CD4-positive, alpha-beta memory T cell (primary cell): ENCODE results near the gene IST1. TPM values are rescaled to one million over a fixed set of nuclear protein-coding genes. Genes with fewer than 3 reads are reported as not detected.
A peak's percentile ranks its signal among the peaks of the same experiment; 100 is the strongest.

Experiments used
- CTCF ChIA-PET: fragments of 350-600 bp; sonication (Branson Sonifier 250); formaldehyde crosslinking; loops from one replicate; lab custom pipeline; 2021; ENCODE audit warnings: inconsistent platforms; ENCODE audit not compliant: partially characterized antibody; lab: Charles Lee
- POLR2A ChIA-PET: fragments of 350-600 bp; sonication (Branson Sonifier 250); formaldehyde crosslinking; loops from one replicate; lab custom pipeline; 2021; ENCODE audit not compliant: partially characterized antibody; lab: Charles Lee
- DNase-seq, 5 donors: peaks; one replicate each; pipeline versions ENCODE4 v3.0.0 to v3.0.0-alpha.2; 2020 to 2022; ENCODE audit warnings: mixed read lengths in 1 of 5
- H3K27ac ChIP-seq: one replicate; pipeline ENCODE4 v1.7.0; 2013; ENCODE audit warnings: low read depth, low read length
- H3K27me3 ChIP-seq: 2 replicates; pipeline ENCODE4 v1.7.0; 2013; ENCODE audit warnings: mild to moderate bottlenecking, low read length, moderate library complexity; ENCODE audit not compliant: insufficient read depth
- H3K36me3 ChIP-seq: 2 replicates; pipeline ENCODE4 v1.7.0; 2013; ENCODE audit warnings: mild to moderate bottlenecking, low read length, moderate library complexity; ENCODE audit not compliant: insufficient read depth
- H3K4me1 ChIP-seq: 2 replicates; pipeline ENCODE4 v1.7.0; 2013; ENCODE audit warnings: mild to moderate bottlenecking, low read length, moderate library complexity; ENCODE audit not compliant: insufficient read depth
- H3K4me3 ChIP-seq, 2 donors: one replicate each; pipeline ENCODE4 v1.7.0; 2013; ENCODE audit warnings: low read length in 2 of 2, mild to moderate bottlenecking in 1 of 2
- H3K9me3 ChIP-seq, 2 donors: one replicate each; pipeline ENCODE4 v1.7.0; 2013; ENCODE audit warnings: low read length in 2 of 2, control low read depth in 1 of 2; ENCODE audit not compliant: control insufficient read depth in 1 of 2
- H3K27ac Mint-ChIP-seq, 7 donors: one replicate each; pipeline ENCODE4 v1.8.0; 2020 to 2021; ENCODE audit warnings: mixed read lengths in 7 of 7, mild to moderate bottlenecking in 6 of 7, inconsistent platforms in 3 of 7, moderate library complexity in 3 of 7
- H3K27me3 Mint-ChIP-seq, 2 donors: one replicate each; pipeline ENCODE4 v1.8.0; 2020 to 2021; ENCODE audit warnings: mixed read lengths in 2 of 2
- H3K36me3 Mint-ChIP-seq, 2 donors: one replicate each; pipeline ENCODE4 v1.8.0; 2020 to 2021; ENCODE audit warnings: mixed read lengths in 2 of 2, inconsistent platforms in 1 of 2, mild to moderate bottlenecking in 1 of 2
- H3K4me1 Mint-ChIP-seq, 4 donors: one replicate each; pipeline ENCODE4 v1.8.0; 2020 to 2021; ENCODE audit warnings: mixed read lengths in 4 of 4, mild to moderate bottlenecking in 1 of 4
- H3K4me3 Mint-ChIP-seq, 8 donors: one replicate each; pipeline ENCODE4 v1.8.0; 2020 to 2021; ENCODE audit warnings: mixed read lengths in 8 of 8, mild to moderate bottlenecking in 7 of 8, moderate library complexity in 6 of 8, inconsistent platforms in 3 of 8
- H3K9me3 Mint-ChIP-seq, 8 donors: one replicate each; pipeline ENCODE4 v1.8.0; 2020 to 2021; ENCODE audit warnings: mixed read lengths in 8 of 8, mild to moderate bottlenecking in 5 of 8, inconsistent platforms in 3 of 8, moderate library complexity in 1 of 8
- intact Hi-C: fragments of 100-400 bp; cut with micrococcal nuclease; formaldehyde crosslinking; loops from one replicate; pipeline ENCODE4 v1.15.1; 2023
- polyA plus RNA-seq, 2 donors: library from polyadenylated mRNA; unstranded; fragments of 300-500 nt; fragmentation: Illumina TruSeq; gene quantifications; one replicate each; pipeline ENCODE4 v1.2.3, GENCODE V29; 2021
- total RNA-seq, 2 experiments: library from RNA; stranded (reverse); gene quantifications; one replicate each; pipeline ENCODE4 v1.2.3, GENCODE V29; 2021

The IST1 gene
- total and polyA plus RNA-seq, 4 experiments from 2014 or later = 180 to 287 (median 231) TPM

DNA sequence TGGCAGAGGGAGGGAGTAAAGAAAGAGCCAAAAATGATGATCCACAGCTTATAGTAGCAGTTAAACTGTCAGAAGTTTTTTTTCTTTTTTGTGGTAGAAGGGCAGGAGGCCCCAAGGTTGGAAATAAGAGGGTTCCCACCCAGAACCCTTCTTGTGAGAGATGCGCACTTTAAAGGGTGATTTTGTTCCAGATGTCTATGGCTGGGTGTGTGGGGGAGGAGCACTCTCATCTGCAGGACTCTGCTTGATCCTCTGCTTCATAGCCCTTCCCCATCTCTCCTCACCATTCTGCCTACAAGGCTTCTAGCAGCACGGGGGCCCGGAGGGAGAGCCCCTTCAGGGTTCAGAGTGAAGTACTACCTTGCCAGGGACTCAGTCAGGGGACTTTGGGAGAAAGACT is 43.2 kb upstream of the IST1 start:
- ChIA-PET CTCF (interaction anchor here (0.9 to 2.1 kb wide), 3 partner anchors 30 to 41 kb away, joined by 3 to 12 read pairs (median 3); no protein-coding TSS in a partner anchor), POLR2A (interaction anchor here (1.4 to 2.4 kb wide), 3 partner anchors 29 to 43 kb away, joined by 4 to 11 read pairs (median 4); partner anchors contain the start of gene AP1G1)
- Mint-ChIP-seq H3K4me1 (peaks cover 45 to 82% (median 61%) of the 10 kb centered on the region in 4 donors), H3K4me3 (no peak overlapping the region), H3K36me3 (peaks cover 32 to 77% of the 10 kb centered on the region in 2 donors), H3K27ac (peak overlapping the region in 6 of 7 donors; percentile 17 to 52 (median 46)), H3K9me3 (no peaks in the 10 kb centered on the region), H3K27me3 (no peaks in the 10 kb centered on the region)
- no peak for DNase-seq
- no peak overlapping the region for H3K27ac ChIP-seq
- intact Hi-C loops = no loop called here
- no peak overlapping the region for H3K4me3 ChIP-seq
- H3K36me3 ChIP-seq = peaks cover 37% of the 10 kb centered on the region
- H3K27me3 ChIP-seq = no peaks in the 10 kb centered on the region
- H3K9me3 ChIP-seq = no peaks in the 10 kb centered on the region
- H3K4me1 ChIP-seq = peaks cover 51% of the 10 kb centered on the region

- Mint-ChIP-seq H3K4me1 (peaks cover 42 to 82% (median 60%) of the 10 kb centered on the region in 4 donors), H3K27me3 (no peaks in the 10 kb centered on the region), H3K36me3 (peaks cover 32 to 77% of the 10 kb centered on the region in 2 donors), H3K9me3 (no peaks in the 10 kb centered on the region), H3K4me3 (peak overlapping the region in 1 of 8 donors; percentile 22), H3K27ac (peak overlapping the region in 6 of 7 donors; percentile 46 to 64 (median 52))
- Histone ChIP-seq H3K36me3 (peaks cover 37% of the 10 kb centered on the region), H3K4me3 (no peak overlapping the region), H3K27me3 (no peaks in the 10 kb centered on the region), H3K9me3 (no peaks in the 10 kb centered on the region), H3K27ac (no peak overlapping the region), H3K4me1 (peaks cover 51% of the 10 kb centered on the region)
- intact Hi-C loops = no loop called here
- no peak for DNase-seq
- CTCF ChIA-PET = interaction anchor here (0.9 to 2.1 kb wide), 3 partner anchors 29 to 41 kb away, joined by 3 to 12 read pairs (median 3); no protein-coding TSS in a partner anchor
- POLR2A ChIA-PET = interaction anchor here (1.4 to 2.4 kb wide), 3 partner anchors 29 to 44 kb away, joined by 4 to 11 read pairs (median 4); partner anchors contain the start of gene AP1G1
These were observed 42.8 kb upstream of the IST1 start for GRCh38 chr16:71852561-71852960.

- no peak overlapping the region for H3K4me3 Mint-ChIP-seq
- Histone ChIP-seq H3K27ac (no peak overlapping the region), H3K27me3 (no peaks in the 10 kb centered on the region), H3K4me3 (no peak overlapping the region), H3K9me3 (no peaks in the 10 kb centered on the region), H3K36me3 (peaks cover 33% of the 10 kb centered on the region), H3K4me1 (peaks cover 51% of the 10 kb centered on the region)
- peak overlapping the region in 6 of 7 donors; percentile 15 to 74 (median 66) for H3K27ac Mint-ChIP-seq
- peaks cover 26 to 74% of the 10 kb centered on the region in 2 donors for H3K36me3 Mint-ChIP-seq
- H3K27me3 Mint-ChIP-seq = no peaks in the 10 kb centered on the region
- no peaks in the 10 kb centered on the region for H3K9me3 Mint-ChIP-seq
- H3K4me1 Mint-ChIP-seq = peaks cover 39 to 77% (median 54%) of the 10 kb centered on the region in 4 donors
- CTCF ChIA-PET = interaction anchor here (0.9 to 2.1 kb wide), 3 partner anchors 28 to 40 kb away, joined by 3 to 12 read pairs (median 3); no protein-coding TSS in a partner anchor
- intact Hi-C loops = no loop called here
- DNase-seq = no peak
- POLR2A ChIA-PET = interaction anchor here (1.4 to 2.4 kb wide), 2 partner anchors 28 to 45 kb away, joined by 4 to 11 read pairs; partner anchors contain the start of gene AP1G1
These were observed 41.9 kb upstream of the IST1 start for GRCh38 chr16:71853413-71853812.

GRCh38 chr16:71854369-71854948 is 40.9 kb upstream of the IST1 start:
- Mint-ChIP-seq H3K9me3 (no peaks in the 10 kb centered on the region), H3K36me3 (peaks cover 26 to 78% of the 10 kb centered on the region in 2 donors), H3K27ac (peak overlapping the region in 5 of 7 donors; percentile 6 to 88 (median 84)), H3K27me3 (no peaks in the 10 kb centered on the region), H3K4me1 (peaks cover 36 to 74% (median 51%) of the 10 kb centered on the region in 4 donors), H3K4me3 (peak overlapping the region in 1 of 8 donors; percentile 12)
- Histone ChIP-seq H3K27me3 (no peaks in the 10 kb centered on the region), H3K4me3 (no peak overlapping the region), H3K4me1 (peaks cover 51% of the 10 kb centered on the region), H3K36me3 (peaks cover 29% of the 10 kb centered on the region), H3K9me3 (no peaks in the 10 kb centered on the region), H3K27ac (no peak overlapping the region)
- POLR2A ChIA-PET = no interaction called here
- CTCF ChIA-PET = interaction anchor here (1.2 kb wide), 1 partner anchor 29 kb away, joined by 3 read pairs; no protein-coding TSS in a partner anchor
- DNase-seq = no peak
- intact Hi-C loops = no loop called here

DNA sequence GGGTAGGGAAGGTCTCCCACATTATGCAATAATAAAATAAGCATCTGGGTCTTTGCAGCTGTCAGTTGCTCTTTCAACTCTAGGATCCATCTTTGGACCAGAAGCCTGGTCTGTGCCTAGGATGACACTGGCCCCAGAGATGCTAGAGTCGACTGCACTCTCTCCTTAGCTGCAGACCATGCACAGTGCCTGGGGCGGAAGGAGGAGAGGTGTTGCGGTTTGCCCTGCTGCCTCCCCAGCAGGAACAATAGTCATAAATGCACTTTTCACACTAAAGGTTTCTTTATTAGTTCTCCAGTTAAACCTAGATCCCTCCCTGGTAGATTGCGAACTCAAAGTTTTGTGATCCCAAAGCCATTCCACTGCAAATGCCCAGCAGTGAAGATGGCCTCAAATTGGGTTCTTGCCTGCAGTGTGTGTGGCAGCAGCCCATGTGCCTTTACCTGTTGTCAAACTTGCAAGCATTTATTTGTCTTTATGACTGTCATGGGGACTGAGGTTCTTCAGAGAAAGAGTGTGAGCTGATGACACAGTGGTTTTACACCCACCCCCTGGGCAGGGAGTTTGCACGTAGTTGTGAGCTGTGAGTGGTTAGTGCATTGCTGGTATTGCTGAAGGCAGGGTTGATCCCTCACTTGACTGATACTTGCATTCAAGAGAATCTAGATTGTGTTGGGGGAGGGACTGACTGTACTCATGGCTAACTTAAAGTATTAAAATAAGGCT is 39.2 kb upstream of the IST1 start:
- intact Hi-C loops = no loop called here
- H3K9me3 ChIP-seq = no peaks in the 10 kb centered on the region
- Mint-ChIP-seq H3K27ac (peak overlapping the region; percentile 33 to 90 (median 61)), H3K36me3 (peaks cover 16 to 72% of the 10 kb centered on the region in 2 donors), H3K9me3 (no peaks in the 10 kb centered on the region), H3K4me3 (peak overlapping the region in 4 of 8 donors; percentile 15 to 65 (median 31)), H3K4me1 (peaks cover 36 to 64% (median 48%) of the 10 kb centered on the region in 4 donors), H3K27me3 (no peaks in the 10 kb centered on the region)
- H3K27ac ChIP-seq = peak overlapping the region; percentile 6
- no peak overlapping the region for H3K4me3 ChIP-seq
- H3K4me1 ChIP-seq = peaks cover 51% of the 10 kb centered on the region
- H3K27me3 ChIP-seq = no peaks in the 10 kb centered on the region
- DNase-seq = peak in 3 of 5 donors; percentile 15 to 19 (median 16)
- POLR2A ChIA-PET = interaction anchor here (0.9 to 1.4 kb wide), 4 partner anchors 10 to 48 kb away, joined by 3 to 4 read pairs (median 4); partner anchors contain the start of gene AP1G1
- peaks cover 18% of the 10 kb centered on the region for H3K36me3 ChIP-seq
- CTCF ChIA-PET = interaction anchor here (0.6 kb wide), 1 partner anchor 250 kb away, joined by 4 read pairs; no protein-coding TSS in a partner anchor

- peaks cover 31% of the 10 kb centered on the region for H3K36me3 ChIP-seq
- H3K27ac ChIP-seq = no peak overlapping the region
- H3K27me3 ChIP-seq = no peaks in the 10 kb centered on the region
- peaks cover 16 to 30% (median 25%) of the 10 kb centered on the region in 4 donors for H3K4me1 Mint-ChIP-seq
- H3K27me3 Mint-ChIP-seq = no peaks in the 10 kb centered on the region
- no peak overlapping the region for H3K4me3 Mint-ChIP-seq
- H3K4me3 ChIP-seq = no peak overlapping the region
- no peak for DNase-seq
- H3K36me3 Mint-ChIP-seq = peaks cover 33 to 68% of the 10 kb centered on the region in 2 donors
- POLR2A ChIA-PET = interaction anchor here (2.7 kb wide), 1 partner anchor 23 kb away, joined by 10 read pairs; the partner anchor contains the start of gene ZNF821
- H3K27ac Mint-ChIP-seq = peak overlapping the region in 1 of 7 donors; percentile 11
- CTCF ChIA-PET = interaction anchor here (2.5 kb wide), 1 partner anchor 22 kb away, joined by 14 read pairs; no protein-coding TSS in a partner anchor
- no peaks in the 10 kb centered on the region for H3K9me3 ChIP-seq
- H3K9me3 Mint-ChIP-seq = no peaks in the 10 kb centered on the region
- intact Hi-C loops = no loop called here
- peaks cover 22% of the 10 kb centered on the region for H3K4me1 ChIP-seq
These were observed 35.4 kb upstream of the IST1 start for GRCh38 chr16:71859762-71860521.
